ENCODE results near the gene ICAM2. TPM values are rescaled to one million over a fixed set of nuclear protein-coding genes. Genes with fewer than 3 reads are reported as not detected.

The ICAM2 gene
- total RNA-seq, 1 donor from 2014 or later: 70.5 TPM

DNA sequence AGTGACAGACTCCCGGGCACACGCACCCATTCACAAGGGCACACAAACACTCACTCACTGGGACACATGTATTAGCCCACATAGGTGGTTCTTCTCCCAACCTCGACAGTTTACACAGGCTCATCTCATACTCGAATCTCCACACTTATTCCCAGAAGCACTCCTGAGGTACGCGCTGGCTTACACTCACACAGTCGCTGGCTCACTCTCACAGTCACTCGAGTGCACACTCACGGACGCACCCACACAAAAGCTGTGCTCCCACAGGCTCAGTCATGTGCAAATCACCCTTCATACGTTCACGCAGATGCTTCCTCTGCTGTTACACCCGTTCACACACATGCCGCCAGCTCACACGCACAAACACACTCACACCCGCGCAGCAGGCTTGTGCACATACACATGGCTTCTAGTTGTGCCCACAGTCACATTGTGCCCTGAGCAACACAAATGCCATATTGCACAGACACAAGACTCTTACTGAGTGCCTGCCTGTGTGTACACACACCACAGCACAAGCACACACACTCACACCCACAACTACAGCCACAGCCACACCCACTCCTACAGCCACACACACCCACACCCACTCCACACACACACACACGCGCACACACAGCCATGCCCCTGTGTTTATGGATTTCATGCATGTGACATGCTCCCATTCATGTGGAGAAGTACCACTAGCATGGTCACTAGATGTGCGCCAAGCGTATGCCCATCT is 30.6 kb downstream of the ICAM2 start:
- Histone ChIP-seq H3K27ac (no peak overlapping the region), H3K27me3 (no peaks in the 10 kb centered on the region), H3K4me1 (peaks cover 31% of the 10 kb centered on the region), H3K4me3 (no peak overlapping the region), H3K9me3 (no peaks in the 10 kb centered on the region), H3K36me3 (no peaks in the 10 kb centered on the region)
- TF ChIP-seq CTCF (IDR thresholded peaks at IDR 0.05): no peak
- DNase-seq (no peak), ATAC-seq (peak; percentile 2)
- intact Hi-C loops (cut with DNase I): no loop called here

- H3K27me3 ChIP-seq: no peaks in the 10 kb centered on the region
- peaks cover 39% of the 10 kb centered on the region for H3K4me1 ChIP-seq
- H3K36me3 ChIP-seq: no peaks in the 10 kb centered on the region
- H3K27ac ChIP-seq: no peak overlapping the region
- intact Hi-C loops (cut with DNase I): no loop called here
- no peak overlapping the region for H3K4me3 ChIP-seq
- TF ChIP-seq CTCF (IDR thresholded peaks at IDR 0.05): no peak
- peak; percentile 52 for DNase-seq
- H3K9me3 ChIP-seq: no peaks in the 10 kb centered on the region
- no peak for ATAC-seq
Measured at GRCh38 chr17:63988741-63989621, 31.5 kb downstream of the ICAM2 start.

DNA sequence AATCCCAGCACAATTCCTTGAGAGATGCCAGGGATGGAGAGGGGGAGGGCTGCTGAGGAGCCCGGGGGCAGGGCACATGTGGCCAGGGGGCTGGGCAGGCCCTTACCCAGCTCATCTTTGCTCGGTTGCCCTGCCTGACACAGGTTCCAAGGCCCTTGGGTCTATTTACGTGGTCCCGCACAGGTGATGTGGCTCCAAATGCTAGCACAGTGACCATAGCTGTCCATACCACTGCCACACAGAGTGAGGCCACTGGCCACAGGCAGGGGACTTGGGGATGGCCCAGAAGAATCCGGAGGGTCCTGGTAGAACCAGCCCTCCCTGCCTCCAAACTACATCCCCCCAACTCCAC is 32.3 kb downstream of the ICAM2 start:
- DNase-seq (no peak), ATAC-seq (no peak)
- Histone ChIP-seq H3K9me3 (no peaks in the 10 kb centered on the region), H3K27me3 (no peaks in the 10 kb centered on the region), H3K36me3 (no peaks in the 10 kb centered on the region), H3K27ac (no peak overlapping the region), H3K4me3 (no peak overlapping the region), H3K4me1 (peaks cover 48% of the 10 kb centered on the region)
- TF ChIP-seq CTCF (IDR thresholded peaks at IDR 0.05): no peak
- intact Hi-C loops (cut with DNase I): no loop called here

- intact Hi-C loops (cut with DNase I): no loop called here
- H3K9me3 ChIP-seq: no peaks in the 10 kb centered on the region
- no peak for TF ChIP-seq CTCF (IDR thresholded peaks at IDR 0.05)
- H3K27me3 ChIP-seq: no peaks in the 10 kb centered on the region
- H3K4me1 ChIP-seq: peaks cover 51% of the 10 kb centered on the region
- H3K27ac ChIP-seq: no peak overlapping the region
- ATAC-seq (no peak), DNase-seq (no peak)
- no peak overlapping the region for H3K4me3 ChIP-seq
- H3K36me3 ChIP-seq: no peaks in the 10 kb centered on the region
Measured at GRCh38 chr17:63987221-63988126, 33.0 kb downstream of the ICAM2 start.

GRCh38 chr17:63986821-63987220 is 33.6 kb downstream of the ICAM2 start:
- Histone ChIP-seq H3K4me1 (peaks cover 51% of the 10 kb centered on the region), H3K4me3 (no peak overlapping the region), H3K27me3 (no peaks in the 10 kb centered on the region), H3K9me3 (no peaks in the 10 kb centered on the region), H3K36me3 (no peaks in the 10 kb centered on the region), H3K27ac (no peak overlapping the region)
- intact Hi-C loops (cut with DNase I): no loop called here
- ATAC-seq: no peak
- TF ChIP-seq CTCF (IDR thresholded peaks at IDR 0.05): no peak
- DNase-seq: no peak

Measured in upper lobe of right lung (tissue), 1 donor.